HG03558 (cell line): ENCODE results near the gene ZNF543.
A peak's percentile ranks its signal among the peaks of the same experiment; 100 is the strongest.
"Not testable (repeated sequence)": the region's sequence is repeated elsewhere in the genome, so short reads cannot be mapped to it uniquely, and the experiment has no call there.

Source experiments
- ATAC-seq: cut with Tn5 transposase; IDR thresholded peaks from one replicate; pipeline ENCODE4 v1.9.1; 2021; ENCODE audit warnings: moderate number of reproducible peaks; ENCODE audit not compliant: unreplicated experiment; ENCODE audit errors: extremely low read depth

ZNF543 gene

DNA sequence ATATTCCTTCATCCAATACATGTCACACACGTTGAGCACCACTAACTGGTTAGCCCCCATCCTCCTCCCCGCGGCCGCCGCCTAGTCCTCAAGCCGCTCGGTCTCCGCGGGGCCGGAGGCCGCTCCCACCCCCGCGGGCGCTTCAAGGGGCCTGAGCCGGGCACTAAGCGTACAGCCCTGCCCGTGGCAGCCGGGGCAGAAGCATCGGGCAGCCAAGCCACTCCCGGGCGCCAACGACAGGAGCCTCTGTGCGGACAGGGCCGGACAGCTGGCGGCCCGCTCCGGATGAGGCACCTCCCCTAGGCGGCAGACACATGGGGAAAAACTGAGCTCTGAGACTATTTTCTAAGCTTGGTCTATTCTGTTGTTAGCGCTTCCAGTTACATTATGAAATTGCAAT, 2.8 kb upstream of the ZNF543 start:
- no peak for ATAC-seq

DNA sequence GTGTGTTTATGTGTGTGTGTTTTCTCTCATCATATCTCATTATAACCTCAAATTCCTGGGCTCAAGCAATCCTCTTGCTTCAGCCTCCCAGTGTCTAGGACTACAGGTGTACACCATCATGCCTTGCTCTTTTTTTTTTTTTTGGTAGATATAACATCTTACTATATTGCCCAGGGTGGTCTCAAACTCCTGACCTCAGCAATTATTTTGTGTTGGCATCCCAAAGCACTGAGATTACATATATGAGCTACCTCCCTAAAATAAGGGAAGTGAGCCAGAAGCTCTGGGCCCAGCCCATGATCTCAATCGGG, 448 bp upstream of the ZNF543 start:
- no peak for ATAC-seq

DNA sequence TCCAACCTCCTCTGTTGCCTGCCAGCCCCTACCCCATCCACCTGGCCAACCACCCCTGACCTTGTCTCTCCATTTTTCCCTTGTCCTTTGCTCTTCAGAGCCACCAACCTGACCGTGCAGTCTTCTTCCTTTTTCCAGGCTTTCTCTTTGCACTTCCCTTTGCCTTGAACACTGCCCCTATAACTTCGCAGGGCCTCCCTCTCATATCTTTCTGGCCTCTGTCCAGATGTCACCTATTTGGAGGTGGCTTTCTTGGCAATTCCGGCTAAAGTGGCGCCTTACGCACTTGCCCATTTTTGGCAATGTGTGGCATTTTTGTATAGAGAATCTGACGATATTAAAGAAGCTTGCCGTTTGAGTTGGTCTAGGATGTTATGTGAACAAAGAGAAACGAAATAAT, 844 bp downstream of the ZNF543 start:
- no peak for ATAC-seq

DNA sequence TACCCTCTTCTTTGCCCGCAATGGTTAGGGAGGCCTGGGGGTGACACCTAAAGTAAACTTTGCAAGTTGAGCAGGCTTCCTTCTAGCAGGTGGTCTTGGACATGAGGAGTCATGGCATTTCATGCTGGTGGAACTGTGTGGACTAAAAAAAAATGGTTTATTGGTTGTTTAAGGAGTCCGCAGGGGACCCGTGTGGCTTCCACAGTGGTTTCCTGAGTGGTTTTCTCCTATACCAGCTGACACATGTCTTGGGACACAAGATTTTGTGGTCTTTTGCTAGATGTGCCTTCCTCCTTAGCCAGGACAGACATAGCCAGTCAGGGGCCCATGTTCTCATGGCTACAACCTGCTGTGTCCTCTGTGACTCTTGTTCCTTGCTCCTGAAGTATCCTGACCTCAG, 1.5 kb downstream of the ZNF543 start:
- ATAC-seq = no peak

DNA sequence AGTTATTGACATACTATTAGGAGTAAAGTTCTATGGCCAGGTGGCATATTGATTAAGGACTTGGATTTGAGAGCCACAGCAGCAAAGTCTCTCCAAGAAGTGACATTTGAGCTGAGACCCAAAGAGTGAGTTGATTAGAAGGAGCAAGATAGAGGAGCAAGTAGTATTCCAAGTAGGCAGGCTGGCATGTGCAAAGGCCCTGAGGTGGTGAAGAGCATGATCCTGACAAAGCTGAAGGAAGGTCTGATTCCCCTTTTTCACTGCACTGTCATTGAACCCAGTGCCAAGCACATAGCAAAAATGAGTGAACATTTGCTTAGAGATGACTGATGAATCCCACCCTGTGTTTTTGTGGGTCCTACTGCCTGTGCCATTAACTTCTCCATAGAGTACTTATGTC, 4.7 kb downstream of the ZNF543 start:
- ATAC-seq = no peak

DNA sequence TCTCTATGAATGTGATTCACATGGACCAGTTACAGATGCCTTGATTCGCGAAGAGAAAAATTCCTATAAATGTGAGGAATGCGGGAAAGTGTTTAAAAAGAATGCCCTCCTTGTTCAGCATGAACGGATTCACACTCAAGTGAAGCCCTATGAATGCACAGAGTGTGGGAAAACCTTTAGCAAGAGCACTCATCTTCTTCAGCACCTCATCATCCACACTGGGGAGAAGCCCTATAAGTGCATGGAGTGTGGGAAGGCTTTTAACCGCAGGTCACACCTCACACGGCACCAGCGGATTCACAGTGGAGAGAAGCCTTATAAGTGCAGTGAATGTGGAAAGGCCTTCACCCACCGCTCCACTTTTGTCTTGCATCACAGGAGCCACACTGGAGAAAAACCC, 7.7 kb downstream of the ZNF543 start:
- no peak for ATAC-seq

DNA sequence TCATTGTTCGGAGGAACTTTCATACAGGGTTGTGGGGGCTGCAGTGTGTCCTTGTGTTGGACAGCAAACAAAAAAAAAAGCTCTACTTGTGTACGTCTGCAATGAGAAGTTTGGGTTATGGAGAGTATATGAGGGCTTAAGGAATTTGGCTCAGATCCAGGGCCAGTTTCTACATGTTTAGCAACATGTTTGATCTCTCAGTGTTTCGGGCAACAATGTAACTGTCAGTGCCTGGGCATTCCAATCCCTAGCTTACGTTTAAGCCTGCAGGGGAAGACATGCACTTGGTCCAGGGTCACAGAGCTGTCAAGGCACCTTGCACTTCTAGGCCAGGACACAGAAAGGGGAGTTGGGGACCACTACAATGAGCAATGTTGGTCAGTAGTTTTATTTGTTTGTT, 13.9 kb downstream of the ZNF543 start:
- ATAC-seq = no peak

DNA sequence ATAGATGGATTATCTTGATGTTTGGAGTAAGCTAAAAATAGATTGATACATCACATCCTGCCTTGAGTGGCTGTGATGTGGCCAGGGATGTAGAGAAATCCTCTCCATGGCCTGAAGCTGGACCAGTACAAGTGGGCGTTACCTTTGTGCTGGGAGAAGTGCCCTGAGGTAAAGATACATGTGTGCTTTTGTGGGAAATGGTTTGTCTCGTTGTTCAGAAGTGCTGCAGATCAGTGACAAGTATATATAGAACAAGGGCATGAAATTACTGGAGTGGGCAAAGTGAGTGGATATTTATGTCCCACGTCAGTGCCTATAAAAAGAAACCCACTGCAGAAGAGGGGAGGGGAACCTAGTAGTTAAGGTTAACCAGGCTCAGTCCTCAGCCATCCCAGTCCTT, 18.6 kb downstream of the ZNF543 start:
- no peak for ATAC-seq

DNA sequence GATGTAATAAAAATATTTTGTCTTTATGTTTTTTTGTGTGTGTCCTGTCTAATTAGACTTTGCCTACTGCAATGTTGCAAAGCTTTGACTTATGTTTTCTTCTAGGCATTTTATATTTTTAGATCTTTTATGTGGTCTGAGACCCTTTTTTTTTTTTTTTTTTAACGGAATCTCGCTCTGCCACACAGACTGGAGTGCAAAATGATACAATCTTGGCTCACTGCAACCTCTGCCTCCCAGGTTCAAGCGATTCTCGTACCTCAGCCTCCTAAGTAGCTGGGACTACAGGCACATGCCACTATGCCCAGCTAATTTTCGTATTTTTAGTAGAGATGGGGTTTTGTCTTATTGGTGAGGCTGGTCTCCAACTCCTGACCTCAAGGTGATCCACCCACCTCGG, 22.3 kb downstream of the ZNF543 start:
- no peak for ATAC-seq

DNA sequence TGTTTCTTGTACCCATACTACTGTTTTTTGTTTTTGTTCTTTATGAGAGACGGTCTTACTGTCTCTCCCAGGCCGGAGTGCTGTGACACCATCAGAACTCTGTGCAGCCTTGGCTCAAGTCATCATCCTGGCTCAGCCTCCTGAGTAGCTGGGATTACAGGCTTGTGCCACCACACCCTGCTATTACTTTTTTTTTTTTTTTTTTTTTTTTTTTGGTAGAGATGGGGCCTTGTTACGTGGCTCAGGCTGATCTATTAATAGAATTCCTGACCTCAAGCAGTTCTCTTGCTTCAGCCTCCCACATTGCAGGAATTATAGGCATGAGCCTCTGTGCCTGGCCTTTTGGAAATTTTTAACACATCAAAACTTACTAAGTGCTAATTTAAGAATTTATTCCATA, 27.9 kb downstream of the ZNF543 start:
- ATAC-seq = no peak

DNA sequence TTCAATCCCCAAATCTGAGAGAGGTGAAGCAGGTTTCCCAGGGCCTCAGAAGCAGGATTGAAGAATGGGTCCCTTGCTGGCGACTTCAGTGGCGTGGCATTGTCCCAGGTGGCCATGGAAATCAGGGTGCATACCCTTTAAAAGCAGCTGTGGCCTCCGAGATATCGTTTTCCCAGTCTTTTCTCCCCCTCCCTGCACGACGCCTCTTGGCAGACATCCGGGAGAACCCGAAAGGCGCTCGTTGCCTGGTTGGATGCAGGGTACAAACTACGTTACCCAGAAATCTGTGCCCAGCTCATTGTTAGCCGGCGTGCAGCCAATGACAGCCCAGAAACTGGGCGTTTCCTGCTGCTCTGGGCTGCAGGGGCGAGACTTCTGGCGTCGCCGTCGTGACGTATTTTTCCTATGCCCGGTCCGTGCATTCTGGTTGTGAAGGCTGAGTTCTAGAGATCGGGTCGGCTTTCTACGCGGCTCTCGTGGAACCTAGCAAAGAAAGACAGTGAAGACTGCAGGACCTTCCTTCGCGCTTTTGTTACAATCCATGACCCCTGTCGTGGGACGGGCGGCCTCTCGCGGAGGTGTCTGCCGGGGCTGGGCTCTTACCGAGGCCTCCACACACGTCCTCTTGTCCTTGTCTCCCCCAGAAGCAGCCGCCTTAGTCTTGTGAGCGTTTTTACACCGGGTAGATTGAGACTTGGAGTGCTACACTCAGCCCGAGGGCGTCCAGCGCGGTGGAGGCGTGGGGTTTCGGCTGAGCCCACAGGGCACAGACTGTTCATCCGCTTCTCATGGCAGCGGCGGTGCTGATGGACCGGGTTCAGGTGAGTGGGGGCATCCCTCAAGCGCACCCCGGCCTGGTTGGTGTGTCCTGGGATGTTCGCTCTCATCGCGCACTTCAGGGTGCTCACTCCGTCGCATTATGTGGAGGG, 30.9 kb downstream of the ZNF543 start, which contains the start of gene ZNF304:
ZNF304 (plus strand) TSS at position 395 of the 929 bp plus-strand sequence; CDS start at position 789, 394 bp downstream.
- peak; percentile 91 for ATAC-seq

DNA sequence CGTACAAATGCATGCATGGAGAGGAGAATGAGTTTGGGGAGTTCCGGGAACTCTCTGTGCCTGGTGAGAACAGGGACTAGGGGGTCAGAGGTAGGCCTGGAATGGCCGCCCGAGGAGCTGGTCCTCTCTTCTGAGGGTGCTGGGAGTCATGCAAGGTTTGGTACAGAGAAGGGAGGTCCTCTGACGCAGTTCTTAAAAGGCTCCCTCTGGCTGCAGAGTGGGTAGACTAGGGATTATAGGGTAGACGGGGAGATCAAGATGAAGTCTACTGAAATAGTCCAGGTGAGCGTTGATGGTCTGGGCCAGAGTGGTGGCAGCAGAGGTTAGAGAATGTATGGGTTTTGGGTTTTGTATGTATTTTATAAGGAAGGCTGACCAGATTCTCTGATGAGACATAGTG, 31.6 kb downstream of the ZNF543 start:
- ATAC-seq = no peak

DNA sequence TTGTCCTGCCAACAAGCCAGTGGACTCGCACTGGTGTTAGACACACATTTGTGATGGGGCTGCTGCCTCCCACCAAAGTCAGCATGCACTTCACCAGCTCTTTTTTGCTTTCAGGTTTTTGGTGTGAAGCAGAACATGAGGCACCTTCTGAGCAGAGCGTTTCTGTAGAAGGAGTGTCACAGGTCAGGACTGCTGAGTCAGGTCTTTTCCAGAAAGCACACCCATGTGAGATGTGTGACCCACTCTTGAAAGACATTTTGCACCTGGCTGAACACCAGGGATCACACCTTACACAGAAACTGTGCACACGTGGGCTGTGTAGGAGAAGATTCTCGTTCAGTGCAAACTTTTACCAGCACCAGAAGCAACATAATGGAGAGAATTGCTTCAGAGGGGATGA, 35.6 kb downstream of the ZNF543 start:
- ATAC-seq = no peak

DNA sequence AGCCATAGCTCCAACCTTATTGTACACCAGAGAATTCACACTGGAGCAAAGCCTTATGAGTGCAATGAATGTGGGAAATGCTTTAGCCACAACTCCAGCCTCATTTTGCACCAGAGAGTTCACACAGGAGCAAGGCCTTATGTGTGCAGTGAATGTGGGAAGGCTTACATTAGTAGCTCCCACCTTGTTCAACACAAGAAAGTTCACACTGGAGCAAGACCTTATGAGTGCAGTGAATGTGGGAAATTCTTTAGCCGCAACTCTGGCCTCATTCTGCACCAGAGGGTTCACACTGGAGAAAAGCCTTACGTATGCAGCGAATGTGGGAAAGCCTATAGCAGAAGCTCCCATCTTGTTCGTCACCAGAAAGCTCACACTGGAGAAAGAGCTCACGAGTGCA, 37.1 kb downstream of the ZNF543 start:
- ATAC-seq = no peak

DNA sequence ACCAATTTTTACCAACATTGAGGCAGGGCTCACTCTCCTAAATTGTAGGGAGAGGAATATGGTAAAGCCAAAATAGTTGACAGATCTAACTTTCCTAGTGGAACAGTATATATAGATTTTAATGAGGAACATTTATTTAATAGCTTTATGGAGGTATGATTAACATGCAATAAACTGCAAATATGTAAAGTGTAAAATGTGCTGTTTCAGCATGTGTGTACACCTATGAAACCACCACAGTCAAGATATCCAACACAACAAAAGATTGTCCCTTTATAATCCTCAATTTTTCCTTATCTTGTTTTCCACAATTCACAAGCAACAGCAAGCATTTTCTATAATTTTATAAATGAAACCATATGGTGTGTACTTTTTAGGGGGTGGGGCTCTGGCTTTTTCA, 39.0 kb downstream of the ZNF543 start:
- ATAC-seq = no peak

DNA sequence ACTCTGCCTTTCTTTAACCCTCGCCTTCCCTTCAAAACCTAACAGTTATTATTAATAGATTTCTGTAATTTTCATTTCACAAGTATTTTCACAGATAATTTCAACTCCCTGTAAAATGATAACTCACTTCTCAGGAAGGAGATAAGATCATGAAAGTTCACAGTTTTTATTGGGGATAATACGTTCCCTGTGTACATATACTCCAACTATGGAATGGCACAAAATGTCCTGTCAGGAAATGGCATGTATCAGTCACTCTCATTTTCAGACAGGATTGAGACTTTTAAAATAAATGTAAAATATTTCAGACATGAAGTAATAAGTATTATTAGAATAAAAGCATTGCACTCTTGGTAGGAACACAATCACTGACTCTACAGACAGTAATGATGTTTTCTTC, 42.1 kb downstream of the ZNF543 start:
- no peak for ATAC-seq

DNA sequence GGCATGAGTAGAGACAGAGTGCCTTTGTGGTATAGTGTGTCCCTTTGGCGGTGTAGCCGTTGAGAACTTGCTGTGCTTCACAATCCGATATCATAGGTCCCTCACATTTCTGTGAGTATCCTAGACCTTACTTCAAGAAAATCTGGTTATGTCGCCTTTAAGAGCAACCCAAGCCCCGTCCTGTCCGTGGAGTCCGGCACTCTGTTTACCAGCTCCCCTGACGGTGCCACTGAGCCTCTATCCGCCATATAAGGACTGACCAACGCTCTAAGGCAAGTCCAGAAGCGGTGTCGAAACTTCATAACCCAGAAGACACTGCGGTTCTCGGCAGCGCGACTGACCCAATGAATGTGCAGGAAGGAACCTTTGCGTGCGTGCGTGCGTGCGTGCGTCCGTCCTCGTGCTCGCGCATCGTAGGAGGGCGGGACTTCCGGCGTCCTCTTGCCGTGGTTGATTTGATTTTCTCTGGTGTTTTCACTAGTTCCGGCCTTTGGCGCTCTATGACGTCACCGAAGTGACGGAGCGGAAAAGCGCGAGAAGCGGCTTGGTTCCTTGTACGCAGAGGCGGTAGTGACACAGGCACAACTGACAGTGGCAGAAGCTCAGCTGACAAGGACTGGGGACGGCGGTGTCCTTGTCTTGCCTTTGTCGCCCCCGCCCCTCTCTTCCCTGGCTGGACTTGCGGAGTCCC, 42.9 kb downstream of the ZNF543 start, which contains the start of the genes TRAPPC2B and ZNF547:
TRAPPC2B (plus strand) TSS at position 555 of the 691 bp plus-strand sequence. CDS start 1,283 bp downstream, outside the sequence.
ZNF547 (plus strand) TSS at position 555 of the 691 bp plus-strand sequence. CDS start 5,005 bp downstream, outside the sequence.
- ATAC-seq = peak; percentile 87

DNA sequence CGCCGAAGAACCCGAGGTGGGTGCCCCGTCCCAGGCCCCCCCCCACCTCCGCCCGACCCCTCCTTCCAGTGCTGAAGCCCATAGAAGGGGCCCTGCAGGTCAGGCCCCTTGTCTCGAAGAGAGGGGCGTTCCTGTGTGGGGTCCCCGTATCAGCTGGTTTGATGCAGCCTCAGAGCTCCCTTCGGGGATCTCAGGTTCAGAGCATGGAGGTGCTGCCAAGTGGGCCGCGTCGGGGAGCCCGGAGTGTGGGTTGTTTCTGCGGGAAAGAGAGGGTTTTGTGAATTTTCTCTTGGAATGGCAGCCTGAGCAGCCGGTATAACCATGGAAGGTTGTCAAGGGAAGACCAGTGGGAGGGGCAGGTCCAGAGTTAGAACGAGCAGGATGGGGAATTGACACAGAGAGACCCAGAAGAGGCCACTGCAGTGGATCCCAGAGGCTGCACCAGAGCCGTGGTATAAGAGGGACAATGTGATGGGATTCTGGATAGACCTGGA, 43.5 kb downstream of the ZNF543 start:
- no peak for ATAC-seq

DNA sequence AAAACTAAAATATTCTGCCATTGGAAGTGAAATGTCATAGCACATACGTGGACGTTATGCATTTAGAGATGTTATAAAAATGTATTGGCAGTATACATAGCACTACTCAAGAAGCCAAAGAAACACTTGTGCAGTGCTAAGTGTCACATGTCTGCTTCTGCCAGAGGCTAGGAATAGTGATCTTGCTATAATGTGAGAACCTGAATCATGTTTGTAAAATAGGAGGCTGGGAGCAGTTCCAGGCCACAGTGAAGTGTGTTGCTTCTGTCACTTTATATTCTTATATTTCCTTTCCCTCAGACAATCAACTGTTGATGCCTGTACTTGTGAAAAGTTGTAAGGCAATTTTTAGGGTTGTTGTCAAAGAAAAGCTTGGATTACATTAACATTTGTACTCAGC, 46.5 kb downstream of the ZNF543 start:
- no peak for ATAC-seq

DNA sequence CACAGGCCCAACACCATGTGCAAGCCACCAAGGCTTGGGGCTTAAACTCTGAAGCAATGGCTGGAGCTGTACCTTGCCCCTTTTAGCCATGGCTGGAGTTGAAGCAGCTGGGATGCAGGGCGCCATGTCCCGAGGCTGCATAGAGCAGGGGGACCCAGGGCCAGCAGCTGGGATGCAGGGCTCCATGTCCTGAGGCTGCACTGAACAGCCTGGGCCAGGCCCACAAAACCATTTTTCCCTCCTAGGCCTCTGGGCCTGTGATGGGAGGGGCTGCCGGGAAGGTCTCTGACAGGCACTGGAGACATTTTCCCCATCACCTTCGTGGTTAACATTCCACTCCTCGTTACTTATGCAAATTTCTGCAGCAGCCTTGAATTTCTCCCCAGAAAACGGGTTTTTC, 53.9 kb downstream of the ZNF543 start:
- no peak for ATAC-seq

DNA sequence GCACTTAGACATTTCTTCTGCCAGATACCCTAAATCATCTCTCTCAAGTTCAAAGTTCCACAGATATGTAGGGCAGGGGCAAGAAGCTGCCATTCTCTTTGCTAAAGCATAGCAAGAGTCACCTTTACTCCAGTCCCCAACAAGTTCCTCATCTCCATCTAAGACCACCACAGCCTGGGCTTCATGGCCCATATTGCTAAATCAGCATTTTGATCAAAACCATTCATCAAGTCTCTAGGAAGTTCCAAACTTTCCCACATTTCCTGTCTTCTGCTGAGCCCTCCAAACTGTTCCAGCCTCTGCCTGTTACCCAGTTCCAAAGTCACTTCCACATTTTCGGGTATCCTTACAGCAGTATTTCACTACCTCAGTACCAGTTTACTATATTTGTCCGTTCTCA, 54.4 kb downstream of the ZNF543 start:
- ATAC-seq = not testable (repeated sequence)
